ENCODE results near the gene RERE. TPM values are rescaled to one million over a fixed set of nuclear protein-coding genes. Genes with fewer than 3 reads are reported as not detected.
A peak's percentile ranks its signal among the peaks of the same experiment; 100 is the strongest.

RERE gene
- total and polyA plus RNA-seq, 2 experiments from 2014 or later: 148 to 170 TPM

- Histone ChIP-seq H3F3A (replicated peaks; ENCODE audit: low read depth) (no peaks in the 10 kb centered on the region), H3K36me3 (ENCODE audit: insufficient read depth) (no peaks in the 10 kb centered on the region), H3K79me2 (replicated peaks; ENCODE audit: insufficient read depth) (peaks cover 100% of the 10 kb centered on the region), H3K27me3 (ENCODE audit: insufficient read depth) (no peaks in the 10 kb centered on the region), H3K4me1 (ENCODE audit: insufficient read depth) (peaks cover 60% of the 10 kb centered on the region), H3K27ac (ENCODE audit: low read depth) (0 out of 2 replicates have a peak overlapping the region, but pooled peaks have one; percentile 3), H3K4me3 (no peak overlapping the region), H3K9me2 (ENCODE audit: insufficient read depth) (no peaks in the 10 kb centered on the region), H3K4me2 (no peak overlapping the region), H2AFZ (no peak overlapping the region), H4K20me1 (replicated peaks; ENCODE audit: insufficient read depth) (peaks cover 97% of the 10 kb centered on the region)
- no peaks in the 10 kb centered on the region for H3K27me3 Mint-ChIP-seq (ENCODE audit: insufficient read depth, low read depth, poor library complexity)
- H3K27ac Mint-ChIP-seq: no peak overlapping the region
- no peak overlapping the region for H3K4me3 Mint-ChIP-seq
- TF ChIP-seq ZNF331 (CRISPR knock-in tag; IDR thresholded peaks at IDR 0.05; ENCODE audit: low read depth): no peak
- TF ChIP-seq ETS1 (IDR thresholded peaks at IDR 0.05): no peak
- no peak for TF ChIP-seq EZH2 (IDR thresholded peaks at IDR 0.05; ENCODE audit: low read depth, unreplicated experiment)
- ATAC-seq: no peak
- DNase-seq (ENCODE audit: low spot score): no peak
- no peaks in the 10 kb centered on the region for H3K9me3 Mint-ChIP-seq
- peaks cover 25% of the 10 kb centered on the region for H3K4me1 Mint-ChIP-seq
- no peaks in the 10 kb centered on the region for H3K36me3 Mint-ChIP-seq (ENCODE audit: low read depth)
Observed at GRCh38 chr1:8677782-8678181, 139.7 kb downstream of the RERE start.

GRCh38 chr1:8676813-8677212 is 140.6 kb downstream of the RERE start:
- Histone ChIP-seq H3K4me2 (no peak overlapping the region), H3F3A (replicated peaks; ENCODE audit: low read depth) (no peaks in the 10 kb centered on the region), H3K36me3 (ENCODE audit: insufficient read depth) (no peaks in the 10 kb centered on the region), H3K9me2 (ENCODE audit: insufficient read depth) (no peaks in the 10 kb centered on the region), H3K4me1 (ENCODE audit: insufficient read depth) (peaks cover 51% of the 10 kb centered on the region), H4K20me1 (replicated peaks; ENCODE audit: insufficient read depth) (peaks cover 94% of the 10 kb centered on the region), H2AFZ (no peak overlapping the region), H3K27ac (ENCODE audit: low read depth) (no peak overlapping the region), H3K27me3 (ENCODE audit: insufficient read depth) (no peaks in the 10 kb centered on the region), H3K4me3 (no peak overlapping the region), H3K79me2 (replicated peaks; ENCODE audit: insufficient read depth) (peaks cover 100% of the 10 kb centered on the region)
- H3K4me3 Mint-ChIP-seq: no peak overlapping the region
- H3K4me1 Mint-ChIP-seq: peaks cover 29% of the 10 kb centered on the region
- ATAC-seq (no peak), DNase-seq (ENCODE audit: low spot score) (no peak)
- H3K27me3 Mint-ChIP-seq (ENCODE audit: insufficient read depth, low read depth, poor library complexity): peaks cover 2% of the 10 kb centered on the region
- no peaks in the 10 kb centered on the region for H3K36me3 Mint-ChIP-seq (ENCODE audit: low read depth)
- no peaks in the 10 kb centered on the region for H3K9me3 Mint-ChIP-seq
- no peak overlapping the region for H3K27ac Mint-ChIP-seq
- TF ChIP-seq CREB1 (CRISPR knock-in tag; IDR thresholded peaks at IDR 0.05; ENCODE audit: low read depth): no peak
- TF ChIP-seq ETS1 (IDR thresholded peaks at IDR 0.05): no peak
- TF ChIP-seq CTCF (conservative IDR thresholded peaks at IDR 0.05; ENCODE audit: low read depth in 2 of 2): no peak
- TF ChIP-seq NANOG (IDR thresholded peaks at IDR 0.05; ENCODE audit: borderline replicate concordance): no peak
- no peak for TF ChIP-seq STAT1 (IDR thresholded peaks at IDR 0.05; ENCODE audit: unreplicated experiment)
- TF ChIP-seq REST (IDR thresholded peaks at IDR 0.05; ENCODE audit: unreplicated experiment): no peak
- TF ChIP-seq EZH2phosphoT487 (IDR thresholded peaks at IDR 0.05; ENCODE audit: unreplicated experiment): no peak
